Measurements from ENCODE around the gene GTF2F2. TPM values are rescaled to one million over a fixed set of nuclear protein-coding genes. Genes with fewer than 3 reads are reported as not detected.

GTF2F2 gene
- total RNA-seq, 1 experiment from 2014 or later = 40.1 TPM

DNA sequence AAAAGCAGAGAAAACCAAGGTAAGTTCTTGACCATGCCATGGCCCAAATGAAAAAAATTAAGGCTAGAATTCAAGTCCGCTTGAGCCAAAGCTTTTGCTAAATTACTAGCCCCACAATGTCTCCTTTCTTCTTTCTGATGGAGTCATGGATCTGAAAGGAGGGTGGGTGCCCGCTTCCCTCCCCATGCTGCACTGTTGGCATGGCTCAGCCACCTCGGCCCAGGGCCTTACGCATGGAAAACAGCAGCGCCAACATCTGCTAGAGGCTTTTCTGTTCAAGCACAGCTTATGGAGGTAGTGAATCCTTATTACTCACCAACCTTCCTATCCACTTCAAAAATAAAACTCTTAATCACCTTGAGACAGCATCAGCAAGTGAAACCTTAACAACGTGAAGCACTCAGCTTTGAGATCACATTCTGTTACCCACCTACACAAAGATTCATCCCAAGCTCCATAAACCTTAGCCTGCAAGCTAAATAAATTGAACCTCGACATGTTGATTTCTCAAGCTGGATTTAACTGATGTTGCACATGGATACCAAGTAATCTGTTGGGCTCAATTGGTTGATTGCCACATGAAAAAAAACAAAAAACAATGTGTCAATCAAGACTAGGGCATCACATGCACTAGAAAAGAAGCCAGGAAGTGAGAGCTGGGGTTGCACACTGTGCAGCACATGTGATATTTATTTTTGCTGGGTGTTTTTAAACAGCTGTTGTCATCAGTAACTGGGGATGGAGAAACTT, 177.3 kb downstream of the GTF2F2 start:
- no peak overlapping the region for H3K27ac ChIP-seq (ENCODE audit: low read depth, low read length)
- peaks cover 6 to 14% of the 10 kb centered on the region in 2 experiments for H3K4me1 ChIP-seq (ENCODE audit: control insufficient read depth in 1 of 2, insufficient read depth in 2 of 2, low read length in 2 of 2)
- no peaks in the 10 kb centered on the region for H3K79me2 ChIP-seq (ENCODE audit: insufficient read depth, low read length)
- ChIA-PET POLR2A (no interaction called here), CTCF (interaction anchor here (1.8 kb wide), 1 partner anchor 12 kb away, joined by 7 read pairs; no protein-coding TSS in a partner anchor), RAD21 (ENCODE audit: low non-redundant PET in 1 of 2, low total read pairs in 2 of 2, uncharacterized antibody in 2 of 2, unreplicated experiment in 2 of 2) (no interaction called here)
- no peaks in the 10 kb centered on the region for H3K9me2 ChIP-seq (ENCODE audit: insufficient read depth)
- no peaks in the 10 kb centered on the region for H4K20me1 ChIP-seq (ENCODE audit: insufficient read depth)
- TF ChIP-seq RAD21 (IDR thresholded peaks at IDR 0.05; ENCODE audit: low read depth) = no peak
- TF ChIP-seq CBX3 (IDR thresholded peaks at IDR 0.05; ENCODE audit: low read depth) = no peak
- TF ChIP-seq, protein P1, sequence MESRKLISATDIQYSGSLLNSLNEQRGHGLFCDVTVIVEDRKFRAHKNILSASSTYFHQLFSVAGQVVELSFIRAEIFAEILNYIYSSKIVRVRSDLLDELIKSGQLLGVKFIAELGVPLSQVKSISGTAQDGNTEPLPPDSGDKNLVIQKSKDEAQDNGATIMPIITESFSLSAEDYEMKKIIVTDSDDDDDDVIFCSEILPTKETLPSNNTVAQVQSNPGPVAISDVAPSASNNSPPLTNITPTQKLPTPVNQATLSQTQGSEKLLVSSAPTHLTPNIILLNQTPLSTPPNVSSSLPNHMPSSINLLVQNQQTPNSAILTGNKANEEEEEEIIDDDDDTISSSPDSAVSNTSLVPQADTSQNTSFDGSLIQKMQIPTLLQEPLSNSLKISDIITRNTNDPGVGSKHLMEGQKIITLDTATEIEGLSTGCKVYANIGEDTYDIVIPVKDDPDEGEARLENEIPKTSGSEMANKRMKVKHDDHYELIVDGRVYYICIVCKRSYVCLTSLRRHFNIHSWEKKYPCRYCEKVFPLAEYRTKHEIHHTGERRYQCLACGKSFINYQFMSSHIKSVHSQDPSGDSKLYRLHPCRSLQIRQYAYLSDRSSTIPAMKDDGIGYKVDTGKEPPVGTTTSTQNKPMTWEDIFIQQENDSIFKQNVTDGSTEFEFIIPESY (IDR thresholded peaks at IDR 0.05; ENCODE audit: extremely low read depth, insufficient replicate concordance, low read length) = no peak
- TF ChIP-seq SRF (IDR thresholded peaks at IDR 0.05; ENCODE audit: low read depth) = no peak
- no peak for TF ChIP-seq TCF7L2 (IDR thresholded peaks at IDR 0.05; ENCODE audit: borderline replicate concordance, extremely low read depth, insufficient read depth, insufficient read length)
- TF ChIP-seq SP1 (IDR thresholded peaks at IDR 0.05; ENCODE audit: low read depth) = no peak
- no peak for TF ChIP-seq FOSL1 (IDR thresholded peaks at IDR 0.05; ENCODE audit: low read depth)
- TF ChIP-seq YY1 (IDR thresholded peaks at IDR 0.05; ENCODE audit: extremely low read depth, insufficient replicate concordance, low read depth, low read length) = no peak
- TF ChIP-seq JUND (IDR thresholded peaks at IDR 0.05) = no peak
- TF ChIP-seq CEBPB (IDR thresholded peaks at IDR 0.05; ENCODE audit: low read depth) = no peak
- TF ChIP-seq, protein P2, sequence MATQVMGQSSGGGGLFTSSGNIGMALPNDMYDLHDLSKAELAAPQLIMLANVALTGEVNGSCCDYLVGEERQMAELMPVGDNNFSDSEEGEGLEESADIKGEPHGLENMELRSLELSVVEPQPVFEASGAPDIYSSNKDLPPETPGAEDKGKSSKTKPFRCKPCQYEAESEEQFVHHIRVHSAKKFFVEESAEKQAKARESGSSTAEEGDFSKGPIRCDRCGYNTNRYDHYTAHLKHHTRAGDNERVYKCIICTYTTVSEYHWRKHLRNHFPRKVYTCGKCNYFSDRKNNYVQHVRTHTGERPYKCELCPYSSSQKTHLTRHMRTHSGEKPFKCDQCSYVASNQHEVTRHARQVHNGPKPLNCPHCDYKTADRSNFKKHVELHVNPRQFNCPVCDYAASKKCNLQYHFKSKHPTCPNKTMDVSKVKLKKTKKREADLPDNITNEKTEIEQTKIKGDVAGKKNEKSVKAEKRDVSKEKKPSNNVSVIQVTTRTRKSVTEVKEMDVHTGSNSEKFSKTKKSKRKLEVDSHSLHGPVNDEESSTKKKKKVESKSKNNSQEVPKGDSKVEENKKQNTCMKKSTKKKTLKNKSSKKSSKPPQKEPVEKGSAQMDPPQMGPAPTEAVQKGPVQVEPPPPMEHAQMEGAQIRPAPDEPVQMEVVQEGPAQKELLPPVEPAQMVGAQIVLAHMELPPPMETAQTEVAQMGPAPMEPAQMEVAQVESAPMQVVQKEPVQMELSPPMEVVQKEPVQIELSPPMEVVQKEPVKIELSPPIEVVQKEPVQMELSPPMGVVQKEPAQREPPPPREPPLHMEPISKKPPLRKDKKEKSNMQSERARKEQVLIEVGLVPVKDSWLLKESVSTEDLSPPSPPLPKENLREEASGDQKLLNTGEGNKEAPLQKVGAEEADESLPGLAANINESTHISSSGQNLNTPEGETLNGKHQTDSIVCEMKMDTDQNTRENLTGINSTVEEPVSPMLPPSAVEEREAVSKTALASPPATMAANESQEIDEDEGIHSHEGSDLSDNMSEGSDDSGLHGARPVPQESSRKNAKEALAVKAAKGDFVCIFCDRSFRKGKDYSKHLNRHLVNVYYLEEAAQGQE (IDR thresholded peaks at IDR 0.05; ENCODE audit: low read depth) = no peak
- no peak for TF ChIP-seq ZNF274 (IDR thresholded peaks at IDR 0.05; ENCODE audit: low read depth, low read length)
- TF ChIP-seq, protein P3, sequence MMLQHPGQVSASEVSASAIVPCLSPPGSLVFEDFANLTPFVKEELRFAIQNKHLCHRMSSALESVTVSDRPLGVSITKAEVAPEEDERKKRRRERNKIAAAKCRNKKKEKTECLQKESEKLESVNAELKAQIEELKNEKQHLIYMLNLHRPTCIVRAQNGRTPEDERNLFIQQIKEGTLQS (IDR thresholded peaks at IDR 0.05) = no peak
- TF ChIP-seq, protein P4, sequence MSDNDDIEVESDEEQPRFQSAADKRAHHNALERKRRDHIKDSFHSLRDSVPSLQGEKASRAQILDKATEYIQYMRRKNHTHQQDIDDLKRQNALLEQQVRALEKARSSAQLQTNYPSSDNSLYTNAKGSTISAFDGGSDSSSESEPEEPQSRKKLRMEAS (IDR thresholded peaks at IDR 0.05) = no peak
- H3K4me3 ChIP-seq (replicated peaks in 1 of 2; ENCODE audit: low read depth in 1 of 2, low read length in 2 of 2) = no peak overlapping the region
- intact Hi-C loops (cut with micrococcal nuclease) = no loop called here
- BruUV-seq (replicated peaks) = no TSS peak
- H3K9me3 ChIP-seq (ENCODE audit: control insufficient read depth in 1 of 2, insufficient read depth in 1 of 2, low read depth in 1 of 2, low read length in 2 of 2) = no peaks in the 10 kb centered on the region
- H3K36me3 ChIP-seq (ENCODE audit: control insufficient read depth in 1 of 2, insufficient read depth in 2 of 2, low read length in 2 of 2) = no peaks in the 10 kb centered on the region
- H2AFZ ChIP-seq (ENCODE audit: low read depth, low read length, poor library complexity, severe bottlenecking) = no peak overlapping the region
- no peak for ATAC-seq
- H3K9ac ChIP-seq (ENCODE audit: low read length) = no peak overlapping the region
- DNase-seq (ENCODE audit: low read depth, low spot score) = no peak
- no peaks in the 10 kb centered on the region for H3K27me3 ChIP-seq (ENCODE audit: insufficient read depth, low read length)
- no peak overlapping the region for H3K4me2 ChIP-seq (ENCODE audit: low read length)

Data from HCT116 (cell line).